ENCODE results near the gene PCDH15.

GRCh38 chr10:54009672-54010071 is 791.4 kb downstream of the PCDH15 start:
- TF ChIP-seq EZH2phosphoT487 (IDR thresholded peaks at IDR 0.05; ENCODE audit: insufficient read depth, low read depth) (no peak), EZH2 (IDR thresholded peaks at IDR 0.05; ENCODE audit: insufficient read depth, poor library complexity, severe bottlenecking) (no peak)
